Measurements from ENCODE around the gene INSL3. TPM values are rescaled to one million over a fixed set of nuclear protein-coding genes. Genes with fewer than 3 reads are reported as not detected.
"Not testable (repeated sequence)": the region's sequence is repeated elsewhere in the genome, so short reads cannot be mapped to it uniquely, and the experiment has no call there.

Gene INSL3
- total and polyA plus RNA-seq, 4 donors, result 0.48 to 0.63 TPM; not detected in 2

DNA sequence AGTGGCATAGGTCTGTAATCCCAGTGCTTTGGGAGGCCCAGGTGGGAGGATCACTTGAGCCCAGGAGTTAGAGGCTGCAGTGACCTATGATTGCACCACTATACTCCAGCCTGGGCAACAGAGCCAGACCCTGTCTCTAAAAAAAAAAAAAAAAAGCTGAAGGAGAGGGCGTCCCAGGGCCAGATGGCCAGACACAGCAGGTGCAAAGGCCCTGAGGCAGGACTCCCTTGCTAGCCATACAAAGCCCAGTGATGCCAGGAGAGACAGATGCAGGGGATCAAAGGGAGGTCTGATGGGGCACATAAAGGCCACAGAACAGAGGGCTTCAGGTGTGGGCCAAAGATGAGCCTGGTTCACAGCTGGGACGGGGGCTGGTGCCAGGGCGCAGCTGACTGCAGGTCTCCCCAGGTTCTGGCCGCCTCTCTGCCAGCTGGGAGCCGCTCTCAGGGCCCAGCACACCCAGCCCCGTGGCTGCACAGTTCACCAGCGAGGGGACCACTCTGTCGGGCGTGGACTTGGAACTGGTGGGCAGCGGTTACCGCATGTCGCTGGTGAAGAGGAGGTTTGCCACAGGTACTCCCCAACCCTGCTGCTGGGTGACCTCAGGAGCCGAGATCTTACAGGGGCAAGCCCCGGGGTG is 33.9 kb downstream of the INSL3 start:
- peaks cover 68% of the 10 kb centered on the region for H3K36me3 ChIP-seq (ENCODE audit: control insufficient read depth, insufficient read depth, low read length)
- no peaks in the 10 kb centered on the region for H3K9me3 ChIP-seq (ENCODE audit: control insufficient read depth, insufficient read depth, low read length)
- DNase-seq (ENCODE audit: low read depth in 4 of 6, low spot score in 6 of 6), result no peak
- no peaks in the 10 kb centered on the region for H3K27me3 ChIP-seq (ENCODE audit: control insufficient read depth, insufficient read depth, low read length)
- H3K4me3 ChIP-seq (ENCODE audit: low read depth, low read length), result no peak overlapping the region
- no peak overlapping the region for H3K27ac ChIP-seq (ENCODE audit: low read depth, low read length)
- H3K4me1 ChIP-seq (ENCODE audit: control insufficient read depth, insufficient read depth, low read length), result peaks cover 10% of the 10 kb centered on the region
- 94% methylated on average over 14 of the region's 14 CpGs for WGBS (ENCODE audit: insufficient coverage)

DNA sequence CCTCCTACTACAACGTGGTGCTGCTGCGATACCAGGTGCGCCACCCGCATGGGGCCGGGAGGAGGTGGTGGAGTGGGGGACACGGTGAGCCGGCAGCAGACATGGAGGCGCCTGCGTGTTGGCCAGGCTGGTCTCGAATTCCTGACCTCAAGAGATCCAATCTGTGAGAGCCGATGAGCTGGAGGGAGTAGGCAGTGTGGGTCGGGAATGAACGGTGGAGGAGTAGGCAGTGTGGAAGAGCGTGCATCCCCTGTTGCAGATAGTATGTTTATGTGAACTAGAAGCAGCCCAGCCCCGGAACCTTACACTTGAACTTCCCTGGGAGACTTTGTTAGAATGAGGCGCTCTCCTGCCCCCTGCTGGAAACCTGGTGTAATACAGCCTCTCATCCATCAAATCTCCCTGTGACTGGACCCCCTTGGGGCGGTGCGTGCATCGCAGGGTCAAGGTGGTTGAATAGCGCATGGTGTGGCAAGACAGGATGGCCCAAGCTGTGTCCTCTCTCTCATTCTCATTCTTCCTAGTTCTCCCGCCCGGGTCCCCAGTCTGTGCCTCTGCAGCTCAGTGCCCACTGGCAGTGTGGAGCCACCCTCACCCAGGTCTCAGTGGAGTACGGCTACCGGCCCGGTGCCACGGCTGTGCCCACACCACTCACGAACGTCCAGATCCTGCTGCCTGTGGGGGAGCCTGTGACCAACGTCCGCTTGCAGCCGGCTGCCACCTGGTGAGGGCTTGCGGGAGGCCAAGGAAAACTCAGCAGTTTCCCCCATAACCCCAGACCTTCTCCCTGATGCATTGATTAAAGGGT is 36.9 kb downstream of the INSL3 start:
- no peak overlapping the region for H3K4me3 ChIP-seq (ENCODE audit: low read depth, low read length)
- peak in 4 of 6 donors; percentile 38 to 90 (median 64) for DNase-seq (ENCODE audit: low read depth in 4 of 6, low spot score in 6 of 6)
- H3K27me3 ChIP-seq (ENCODE audit: control insufficient read depth, insufficient read depth, low read length), result no peaks in the 10 kb centered on the region
- H3K9me3 ChIP-seq (ENCODE audit: control insufficient read depth, insufficient read depth, low read length), result no peaks in the 10 kb centered on the region
- WGBS (ENCODE audit: insufficient coverage), result 60% methylated on average over 28 of the region's 32 CpGs
- H3K36me3 ChIP-seq (ENCODE audit: control insufficient read depth, insufficient read depth, low read length), result peaks cover 86% of the 10 kb centered on the region
- peaks cover 7% of the 10 kb centered on the region for H3K4me1 ChIP-seq (ENCODE audit: control insufficient read depth, insufficient read depth, low read length)
- H3K27ac ChIP-seq (ENCODE audit: low read depth, low read length), result no peak overlapping the region

DNA sequence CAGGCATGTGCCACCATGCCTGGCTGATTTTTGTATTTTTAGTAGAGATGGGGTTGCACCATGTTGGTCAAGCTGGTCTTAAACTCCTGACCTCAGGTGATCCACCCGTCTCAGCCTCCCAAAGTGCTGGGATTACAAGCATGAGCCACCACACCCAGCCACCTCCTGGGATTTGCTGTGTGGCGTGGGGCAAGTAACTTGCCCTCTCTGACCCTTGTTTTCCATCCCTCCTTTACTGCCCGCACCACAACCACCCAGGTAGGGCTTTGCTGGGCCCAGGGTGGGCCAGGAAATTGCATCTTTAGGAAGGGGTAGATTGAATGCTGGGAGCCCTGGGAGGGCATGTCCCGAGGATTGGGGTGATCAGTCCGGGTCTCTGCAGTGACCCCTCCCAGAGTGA is 37.6 kb downstream of the INSL3 start:
- not testable (repeated sequence) for H3K4me3 ChIP-seq (ENCODE audit: low read depth, low read length); H3K27me3 ChIP-seq (ENCODE audit: control insufficient read depth, insufficient read depth, low read length); H3K27ac ChIP-seq (ENCODE audit: low read depth, low read length); H3K9me3 ChIP-seq (ENCODE audit: control insufficient read depth, insufficient read depth, low read length); DNase-seq (ENCODE audit: low read depth in 4 of 6, low spot score in 6 of 6)
- H3K36me3 ChIP-seq (ENCODE audit: control insufficient read depth, insufficient read depth, low read length), result peaks cover 86% of the 10 kb centered on the region
- peaks cover 14% of the 10 kb centered on the region for H3K4me1 ChIP-seq (ENCODE audit: control insufficient read depth, insufficient read depth, low read length)
- WGBS (ENCODE audit: insufficient coverage), result 95% methylated on average over 4 of the region's 5 CpGs

DNA sequence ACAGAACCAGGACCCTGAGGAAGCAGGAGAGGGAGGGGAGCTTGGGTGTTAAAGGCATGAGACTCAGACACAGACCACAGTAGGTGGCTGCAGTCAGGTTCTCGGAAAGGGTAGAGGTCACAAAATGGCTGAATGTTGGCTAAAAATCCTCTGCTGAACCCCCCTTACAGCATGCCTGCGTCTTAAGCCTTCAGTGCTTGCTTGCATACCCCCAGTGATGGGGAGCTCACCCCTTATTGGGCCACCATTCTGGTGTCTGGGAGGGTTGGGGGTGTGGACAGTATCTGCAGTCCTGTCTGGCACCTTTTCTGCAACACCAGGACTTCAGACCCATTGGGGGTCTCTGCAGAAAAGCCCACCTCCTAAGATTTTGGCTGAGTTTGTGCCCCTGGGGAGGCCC is 40.5 kb downstream of the INSL3 start:
- Histone ChIP-seq H3K27me3 (ENCODE audit: control insufficient read depth, insufficient read depth, low read length) (no peaks in the 10 kb centered on the region), H3K4me1 (ENCODE audit: control insufficient read depth, insufficient read depth, low read length) (peaks cover 19% of the 10 kb centered on the region), H3K4me3 (ENCODE audit: low read depth, low read length) (no peak overlapping the region), H3K36me3 (ENCODE audit: control insufficient read depth, insufficient read depth, low read length) (peaks cover 85% of the 10 kb centered on the region), H3K9me3 (ENCODE audit: control insufficient read depth, insufficient read depth, low read length) (no peaks in the 10 kb centered on the region), H3K27ac (ENCODE audit: low read depth, low read length) (no peak overlapping the region)
- no peak for DNase-seq (ENCODE audit: low read depth in 4 of 6, low spot score in 6 of 6)
- WGBS (ENCODE audit: insufficient coverage), result 100% methylated on average over 1 of the region's 2 CpGs

DNA sequence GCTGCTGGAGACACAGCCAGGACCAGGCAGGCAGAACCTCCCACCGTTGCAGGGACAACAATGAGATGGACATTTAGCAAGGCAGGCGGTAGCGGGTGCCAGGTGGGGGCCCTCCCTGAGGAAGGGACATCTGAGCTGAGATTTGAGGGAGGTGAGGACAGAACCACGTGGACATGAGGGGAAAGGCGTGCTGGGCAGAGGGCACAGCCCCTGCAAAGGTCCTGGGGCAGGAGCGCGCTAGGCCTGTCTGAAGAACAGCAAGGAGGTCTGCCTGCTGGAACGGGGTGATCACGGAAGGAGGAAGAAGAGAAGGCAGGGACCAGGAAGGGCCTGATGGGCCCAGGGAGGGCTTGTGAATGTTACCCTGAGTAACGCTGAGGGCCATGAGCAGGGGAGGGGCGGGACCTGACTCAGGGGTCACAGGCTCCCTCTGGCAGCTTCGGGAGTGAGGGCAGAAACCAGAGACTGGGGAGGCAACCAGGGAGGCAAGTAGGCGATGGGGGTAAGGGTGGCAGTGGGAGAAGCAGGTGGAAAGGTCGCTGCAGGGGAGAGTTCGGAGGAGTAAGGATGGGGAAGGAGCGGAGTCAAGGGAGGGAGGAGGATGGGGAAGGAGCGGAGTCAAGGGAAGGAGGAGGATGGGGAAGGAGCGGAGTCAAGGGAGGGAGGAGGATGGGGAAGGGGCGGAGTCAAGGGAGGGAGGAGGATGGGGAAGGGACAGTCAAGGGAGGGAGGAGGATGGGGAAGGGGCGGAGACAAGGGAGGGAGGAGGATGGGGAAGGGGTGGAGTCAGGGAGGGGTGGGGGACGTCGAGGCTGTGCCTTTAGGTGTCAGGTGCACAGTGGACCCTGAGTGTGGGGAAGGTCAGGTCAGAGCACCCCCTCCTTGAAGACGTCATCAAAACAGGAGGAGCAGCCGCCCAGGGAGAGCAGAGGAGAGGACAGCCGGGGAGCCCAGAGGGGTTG is 42.1 kb downstream of the INSL3 start:
- Histone ChIP-seq H3K9me3 (ENCODE audit: control insufficient read depth, insufficient read depth, low read length) (no peaks in the 10 kb centered on the region), H3K27ac (ENCODE audit: low read depth, low read length) (no peak overlapping the region), H3K4me1 (ENCODE audit: control insufficient read depth, insufficient read depth, low read length) (peaks cover 17% of the 10 kb centered on the region), H3K27me3 (ENCODE audit: control insufficient read depth, insufficient read depth, low read length) (no peaks in the 10 kb centered on the region), H3K4me3 (ENCODE audit: low read depth, low read length) (no peak overlapping the region), H3K36me3 (ENCODE audit: control insufficient read depth, insufficient read depth, low read length) (peaks cover 88% of the 10 kb centered on the region)
- WGBS (ENCODE audit: insufficient coverage), result 32% methylated on average over 25 of the region's 25 CpGs
- DNase-seq (ENCODE audit: low read depth in 4 of 6, low spot score in 6 of 6), result peak in 2 of 6 donors; percentile 71 to 75

DNA sequence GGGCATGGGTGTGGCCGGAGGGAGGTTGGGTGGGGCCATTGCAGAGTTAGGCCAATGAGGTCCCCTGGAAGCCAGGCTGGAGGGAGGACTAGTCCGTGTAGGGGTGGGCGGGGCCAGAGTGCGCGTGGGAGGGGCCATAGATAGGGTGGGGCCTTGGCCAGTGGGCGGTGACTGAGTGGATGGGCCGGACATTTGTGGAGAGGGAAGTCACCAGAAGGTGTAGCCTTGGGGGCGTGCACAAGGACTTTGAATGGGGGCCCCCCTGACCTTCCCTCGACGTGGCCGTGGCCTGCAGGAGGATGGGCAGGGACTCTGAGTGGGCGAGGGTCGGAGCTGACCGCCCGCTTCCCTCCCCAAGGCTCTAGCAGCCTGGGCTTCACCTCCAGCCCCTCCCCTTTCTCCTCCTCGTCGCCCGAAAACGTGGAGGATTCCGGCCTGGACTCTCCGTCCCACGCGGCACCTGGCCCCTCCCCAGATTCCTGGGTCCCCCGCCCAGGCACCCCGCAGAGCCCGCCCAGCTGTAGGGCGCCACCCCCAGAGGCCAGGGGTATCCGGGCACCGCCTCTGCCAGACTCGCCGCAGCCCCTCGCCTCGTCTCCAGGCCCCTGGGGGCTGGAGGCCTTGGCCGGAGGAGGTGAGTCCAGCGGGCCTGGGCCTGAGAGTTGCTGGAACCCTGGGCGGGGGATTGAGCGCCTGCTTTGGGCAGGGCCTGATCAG is 42.9 kb downstream of the INSL3 start:
- H3K4me1 ChIP-seq (ENCODE audit: control insufficient read depth, insufficient read depth, low read length), result peaks cover 13% of the 10 kb centered on the region
- no peak overlapping the region for H3K27ac ChIP-seq (ENCODE audit: low read depth, low read length)
- H3K27me3 ChIP-seq (ENCODE audit: control insufficient read depth, insufficient read depth, low read length), result no peaks in the 10 kb centered on the region
- WGBS (ENCODE audit: insufficient coverage), result 20% methylated on average over 37 of the region's 37 CpGs
- DNase-seq (ENCODE audit: low read depth in 4 of 6, low spot score in 6 of 6), result no peak
- peaks cover 86% of the 10 kb centered on the region for H3K36me3 ChIP-seq (ENCODE audit: control insufficient read depth, insufficient read depth, low read length)
- no peak overlapping the region for H3K4me3 ChIP-seq (ENCODE audit: low read depth, low read length)
- H3K9me3 ChIP-seq (ENCODE audit: control insufficient read depth, insufficient read depth, low read length), result no peaks in the 10 kb centered on the region

DNA sequence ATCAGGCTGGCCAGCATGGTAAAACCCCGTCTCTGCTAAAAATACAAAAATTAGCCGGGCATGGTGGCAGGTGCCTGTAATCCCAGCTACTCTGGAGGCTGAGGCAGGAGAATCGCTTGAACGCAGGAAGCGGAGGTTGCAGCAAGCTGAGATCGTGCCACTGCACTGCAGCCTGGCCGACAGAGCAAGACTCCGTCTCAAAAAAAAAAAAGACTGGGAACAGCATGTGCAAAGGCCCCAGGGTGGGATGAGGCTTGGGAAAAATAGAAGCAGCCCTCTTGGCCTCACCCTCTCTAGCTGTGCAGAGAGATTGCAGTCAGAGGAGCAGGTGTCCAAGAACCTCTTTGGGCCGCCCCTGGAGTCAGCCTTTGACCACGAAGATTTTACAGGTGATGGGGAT is 43.5 kb downstream of the INSL3 start:
- Histone ChIP-seq H3K4me1 (ENCODE audit: control insufficient read depth, insufficient read depth, low read length) (peaks cover 13% of the 10 kb centered on the region), H3K36me3 (ENCODE audit: control insufficient read depth, insufficient read depth, low read length) (peaks cover 85% of the 10 kb centered on the region)
- not testable (repeated sequence) for DNase-seq (ENCODE audit: low read depth in 4 of 6, low spot score in 6 of 6); H3K9me3 ChIP-seq (ENCODE audit: control insufficient read depth, insufficient read depth, low read length); H3K27me3 ChIP-seq (ENCODE audit: control insufficient read depth, insufficient read depth, low read length); H3K27ac ChIP-seq (ENCODE audit: low read depth, low read length); H3K4me3 ChIP-seq (ENCODE audit: low read depth, low read length)
- WGBS (ENCODE audit: insufficient coverage), result 81% methylated on average over 10 of the region's 10 CpGs

DNA sequence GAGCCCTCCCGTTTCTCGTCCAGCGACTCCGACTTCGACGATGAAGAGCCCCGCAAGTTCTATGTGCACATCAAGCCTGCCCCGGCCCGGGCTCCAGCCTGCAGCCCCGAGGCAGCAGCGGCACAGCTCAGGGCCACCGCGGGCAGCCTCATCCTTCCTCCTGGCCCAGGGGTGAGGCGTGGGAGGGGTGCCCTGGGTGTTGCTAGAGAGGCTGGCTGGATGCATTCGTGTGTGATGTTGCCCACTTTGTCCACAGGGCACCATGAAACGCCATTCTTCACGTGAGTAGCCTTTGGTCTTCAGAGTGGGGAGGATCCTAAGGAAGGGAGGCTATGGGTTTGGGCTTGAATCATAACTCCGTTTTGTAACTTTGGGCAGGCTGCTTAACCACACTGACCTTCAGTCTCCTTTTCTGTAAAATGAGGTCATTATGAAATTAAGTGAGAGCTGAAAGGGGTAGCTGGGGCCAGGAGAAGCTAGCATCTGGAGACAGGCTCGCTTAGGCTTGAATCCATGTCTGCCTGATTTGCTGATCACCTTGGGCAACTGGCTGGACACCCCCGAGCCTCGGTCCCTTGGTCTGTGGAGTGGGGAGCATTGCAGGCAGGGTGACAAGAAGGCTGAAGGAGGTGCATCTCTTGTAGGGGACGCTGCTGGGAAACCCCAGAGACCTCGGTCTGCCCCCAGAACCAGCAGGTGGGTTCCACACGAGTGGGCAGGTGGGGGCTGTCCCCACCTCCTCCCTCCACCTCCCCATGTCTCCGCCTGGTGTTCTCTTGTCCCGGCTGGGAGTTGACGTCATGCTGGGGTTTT is 45.1 kb downstream of the INSL3 start:
- Histone ChIP-seq H3K27me3 (ENCODE audit: control insufficient read depth, insufficient read depth, low read length) (no peaks in the 10 kb centered on the region), H3K36me3 (ENCODE audit: control insufficient read depth, insufficient read depth, low read length) (peaks cover 85% of the 10 kb centered on the region), H3K4me1 (ENCODE audit: control insufficient read depth, insufficient read depth, low read length) (peaks cover 13% of the 10 kb centered on the region), H3K27ac (ENCODE audit: low read depth, low read length) (no peak overlapping the region), H3K9me3 (ENCODE audit: control insufficient read depth, insufficient read depth, low read length) (no peaks in the 10 kb centered on the region), H3K4me3 (ENCODE audit: low read depth, low read length) (no peak overlapping the region)
- 89% methylated on average over 21 of the region's 27 CpGs for WGBS (ENCODE audit: insufficient coverage)
- no peak for DNase-seq (ENCODE audit: low read depth in 4 of 6, low spot score in 6 of 6)

Measured in spinal cord (tissue), 10 donors.